IMR-90 (cell line): ENCODE measurements around the gene CNOT2. TPM values are rescaled to one million over a fixed set of nuclear protein-coding genes. Genes with fewer than 3 reads are reported as not detected.

ENCODE experiments used
- ATAC-seq: fragments of 200-7000 bp; cut with Tn5 transposase; 2 replicates; pipeline ENCODE4 v1.9.1; 2020; ENCODE audit warnings: low read depth, mild to moderate bottlenecking, moderate library complexity
- BruUV-seq: library from RNA; stranded (reverse); fragments of 400-500 nt; replicated peaks from 2 replicates; lab custom pipeline; 2021; lab: Mats Ljungman, UMichigan
- CTCF ChIA-PET: fragments of 300-600 bp; formaldehyde crosslinking; extraction: SDS; loops from one replicate; lab custom pipeline; 2021; ENCODE audit warnings: antibody characterized with exemption; lab: Yijun Ruan, JAX
- POLR2A ChIA-PET: fragments of 300-600 bp; sonication (Branson Sonifier 250); formaldehyde crosslinking; loops from one replicate; lab custom pipeline; 2022; ENCODE audit warnings: antibody characterized with exemption; ENCODE audit not compliant: unreplicated experiment; lab: Charles Lee
- DNase-seq: peaks from one replicate; pipeline ENCODE4 v3.0.0; 2013
- H2AFZ ChIP-seq: replicated peaks from 2 replicates; pipeline ENCODE3; 2013; ENCODE audit warnings: low read length, mild to moderate bottlenecking; ENCODE audit not compliant: poor library complexity
- H2AK5ac ChIP-seq: 2 replicates; pipeline ENCODE4 v1.6.1; 2013; ENCODE audit warnings: low read depth, low read length, inconsistent platforms
- H2AK9ac ChIP-seq: replicated peaks from 2 replicates; pipeline ENCODE3; 2013; ENCODE audit warnings: mild to moderate bottlenecking, low read depth, low read length, moderate library complexity; ENCODE audit not compliant: poor library complexity
- H2BK120ac ChIP-seq: 2 replicates; pipeline ENCODE4 v1.6.1; 2013; ENCODE audit warnings: low read depth, low read length, inconsistent platforms
- H2BK15ac ChIP-seq: 3 replicates; pipeline ENCODE4 v1.6.1; 2013; ENCODE audit warnings: low read depth, low read length, inconsistent platforms
- H2BK20ac ChIP-seq: 2 replicates; pipeline ENCODE4 v1.6.1; 2013; ENCODE audit warnings: low read depth, mild to moderate bottlenecking, inconsistent platforms, low read length, moderate library complexity
- H2BK5ac ChIP-seq: 2 replicates; pipeline ENCODE4 v1.6.1; 2013; ENCODE audit warnings: mild to moderate bottlenecking, low read depth, low read length, inconsistent platforms; ENCODE audit not compliant: poor library complexity, severe bottlenecking
- H3K14ac ChIP-seq: replicated peaks from 2 replicates; pipeline ENCODE4 v1.6.1; 2013; ENCODE audit warnings: low read depth, low read length, inconsistent platforms
- H3K18ac ChIP-seq: 2 replicates; pipeline ENCODE4 v1.6.1; 2013; ENCODE audit warnings: low read depth, low read length, control low read depth
- H3K23ac ChIP-seq: 2 replicates; pipeline ENCODE4 v1.6.1; 2013; ENCODE audit warnings: low read depth, low read length, inconsistent platforms
- H3K27ac ChIP-seq: 2 replicates; pipeline ENCODE4 v1.5.1; 2013; ENCODE audit warnings: mild to moderate bottlenecking, control low read depth, low read length; ENCODE audit not compliant: insufficient read depth
- H3K27me3 ChIP-seq: 2 replicates; pipeline ENCODE4 v1.6.1; 2013; ENCODE audit warnings: low read length; ENCODE audit not compliant: control insufficient read depth, insufficient read depth
- H3K36me3 ChIP-seq: 2 replicates; pipeline ENCODE4 v1.6.1; 2013; ENCODE audit warnings: low read length, mixed read lengths; ENCODE audit not compliant: control insufficient read depth, insufficient read depth
- H3K4ac ChIP-seq: 2 replicates; pipeline ENCODE4 v1.6.1; 2013; ENCODE audit warnings: low read depth, low read length, inconsistent platforms
- H3K4me1 ChIP-seq: 2 replicates; pipeline ENCODE4 v1.6.1; 2013; ENCODE audit warnings: low read length, mixed read lengths; ENCODE audit not compliant: control insufficient read depth, insufficient read depth
- H3K4me2 ChIP-seq: 2 replicates; pipeline ENCODE4 v1.6.1; 2013; ENCODE audit warnings: low read depth, mild to moderate bottlenecking, control low read depth, low read length, moderate library complexity
- H3K4me3 ChIP-seq: 2 replicates; pipeline ENCODE4 v1.5.1; 2013; ENCODE audit warnings: low read depth, mild to moderate bottlenecking, control low read depth, low read length, moderate library complexity; ENCODE audit not compliant: insufficient read depth
- H3K56ac ChIP-seq: 2 replicates; pipeline ENCODE4 v1.6.1; 2013; ENCODE audit warnings: low read length, inconsistent platforms; ENCODE audit not compliant: insufficient read depth; ENCODE audit errors: extremely low read depth
- H3K79me1 ChIP-seq, 2 experiments: 2 replicates each; pipeline ENCODE4 v1.6.1; 2013; ENCODE audit warnings: low read length in 2 of 2, inconsistent platforms in 1 of 2, low read depth in 1 of 2
- H3K9ac ChIP-seq: 2 replicates; pipeline ENCODE4 v1.6.1; 2013; ENCODE audit warnings: low read depth, low read length, control low read depth
- H3K9me1 ChIP-seq: 2 replicates; pipeline ENCODE4 v1.6.1; 2013; ENCODE audit warnings: low read length, inconsistent platforms; ENCODE audit not compliant: insufficient read depth
- H3K9me3 ChIP-seq: 2 replicates; pipeline ENCODE4 v1.6.1; 2013; ENCODE audit warnings: low read length; ENCODE audit not compliant: control insufficient read depth, insufficient read depth
- H4K20me1 ChIP-seq: 2 replicates; pipeline ENCODE4 v1.6.1; 2013; ENCODE audit warnings: low read length, inconsistent platforms; ENCODE audit not compliant: insufficient read depth
- H4K5ac ChIP-seq: 2 replicates; pipeline ENCODE4 v1.6.1; 2013; ENCODE audit warnings: mild to moderate bottlenecking, low read depth, low read length, control low read depth
- H4K8ac ChIP-seq, 2 experiments: 2 replicates each; pipeline ENCODE4 v1.6.1; 2013; ENCODE audit warnings: low read depth in 2 of 2, low read length in 2 of 2, control low read depth in 1 of 2, inconsistent platforms in 1 of 2
- H4K91ac ChIP-seq: 2 replicates; pipeline ENCODE4 v1.6.1; 2013; ENCODE audit warnings: low read depth, low read length, inconsistent platforms; ENCODE audit not compliant: insufficient read depth
- BHLHE40 ChIP-seq: fragments of 150-350 bp; IDR thresholded peaks from 2 replicates; pipeline ENCODE4 v1.6.1; 2016; ENCODE audit warnings: mild to moderate bottlenecking, low read depth, low read length
- CEBPB ChIP-seq: IDR thresholded peaks from 2 replicates; pipeline ENCODE4 v1.6.1; 2012; ENCODE audit warnings: low read depth, low read length, improper control_type of control experiment
- CHD1 ChIP-seq: IDR thresholded peaks from 2 replicates; pipeline ENCODE4 v1.6.1; 2012; ENCODE audit warnings: low read depth, low read length, improper control_type of control experiment
- CTCF ChIP-seq: conservative IDR thresholded peaks from 2 replicates; pipeline ENCODE4 v1.5.1; 2012; ENCODE audit warnings: mild to moderate bottlenecking, low read depth, low read length, improper control_type of control experiment
- FOS ChIP-seq: fragments of 150-350 bp; IDR thresholded peaks from 2 replicates; pipeline ENCODE4 v1.6.1; 2016; ENCODE audit warnings: low read depth, low read length
- MAFK ChIP-seq: IDR thresholded peaks from 2 replicates; pipeline ENCODE4 v1.6.1; 2012; ENCODE audit warnings: low read depth, low read length, improper control_type of control experiment
- MAZ ChIP-seq: IDR thresholded peaks from 2 replicates; pipeline ENCODE4 v1.6.1; 2012; ENCODE audit warnings: low read depth, mild to moderate bottlenecking, low read length, improper control_type of control experiment, moderate library complexity, borderline replicate concordance
- MXI1 ChIP-seq: IDR thresholded peaks from 2 replicates; pipeline ENCODE4 v1.6.1; 2012; ENCODE audit warnings: low read depth, mild to moderate bottlenecking, low read length, moderate library complexity, borderline replicate concordance
- NFE2L2 ChIP-seq: fragments of 150-350 bp; IDR thresholded peaks from 2 replicates; pipeline ENCODE4 v1.6.1; 2016; ENCODE audit warnings: low read depth, mild to moderate bottlenecking, low read length
- POLR2A ChIP-seq: IDR thresholded peaks from 2 replicates; pipeline ENCODE4 v1.6.1; 2012; ENCODE audit warnings: mild to moderate bottlenecking, low read depth, low read length
- RAD21 ChIP-seq: IDR thresholded peaks from 2 replicates; pipeline ENCODE4 v1.6.1; 2012; ENCODE audit warnings: low read length, improper control_type of control experiment
- RCOR1 ChIP-seq: IDR thresholded peaks from 2 replicates; pipeline ENCODE4 v1.6.1; 2012; ENCODE audit warnings: mild to moderate bottlenecking, low read length, improper control_type of control experiment; ENCODE audit not compliant: insufficient replicate concordance
- RFX5 ChIP-seq: IDR thresholded peaks from 2 replicates; pipeline ENCODE4 v1.8.0; 2012; ENCODE audit warnings: low read depth, mild to moderate bottlenecking, low read length, moderate library complexity
- SMC3 ChIP-seq: fragments of 150-350 bp; IDR thresholded peaks from 2 replicates; pipeline ENCODE4 v1.6.1; 2016; ENCODE audit warnings: low read depth, mild to moderate bottlenecking, antibody characterized with exemption, low read length, moderate library complexity
- dilution Hi-C: fragments of 300-500 bp; cut with HindIII; formaldehyde crosslinking; loops from one replicate; pipeline ENCODE4 v1.14.3; 2018; ENCODE audit warnings: low sequenced_read_pairs; ENCODE audit not compliant: unreplicated experiment
- in situ Hi-C: fragments of 300-500 bp; cut with MboI; formaldehyde crosslinking; loops from 3 replicates; pipeline ENCODE4 v1.14.3; 2019; ENCODE audit warnings: low sequenced_read_pairs, inconsistent platforms, mixed read lengths
- intact Hi-C: fragments of 100-400 bp; cut with micrococcal nuclease; formaldehyde crosslinking; loops from 2 replicates; pipeline ENCODE4 v1.10.0; 2022
- polyA plus RNA-seq, 3 experiments: library from polyadenylated mRNA; depleted of rRNA; stranded (reverse); fragments of >200 nt; gene quantifications; 2 replicates each; pipeline ENCODE4 v1.2.3, GENCODE V29; 2012; ENCODE audit warnings: low replicate concordance in 1 of 3
- total RNA-seq: library from RNA; depleted of rRNA; stranded (reverse); fragments of >200 nt; gene quantifications from 2 replicates; pipeline ENCODE4 v1.2.3, GENCODE V29; 2012
- TF ChIP-seq, protein P1 (sequence below): fragments of 150-350 bp; IDR thresholded peaks from 2 replicates; pipeline ENCODE4 v1.6.1; 2017; ENCODE audit warnings: mild to moderate bottlenecking, antibody characterized with exemption, low read length, low read depth
- TF ChIP-seq, protein P2 (sequence below): fragments of 150-350 bp; IDR thresholded peaks from 2 replicates; pipeline ENCODE4 v1.6.1; 2016; ENCODE audit warnings: low read depth, mild to moderate bottlenecking, low read length, moderate library complexity, borderline replicate concordance

CNOT2 gene
- total and polyA plus RNA-seq, 2 of the 4 experiments (the other 2 are of a cell fraction), result 63.4 to 159 TPM

- intact Hi-C loops, result no loop called here
- H3K4me2 ChIP-seq, result no peak overlapping the region
- in situ Hi-C loops, result no loop called here
- dilution Hi-C loops, result no loop called here
- DNase-seq (no peak), ATAC-seq (no peak)
- no peak overlapping the region for H4K5ac ChIP-seq
- TF ChIP-seq CEBPB (no peak), RFX5 (no peak), MAZ (no peak), FOS (no peak), RAD21 (no peak), SMC3 (no peak), MXI1 (no peak), CTCF (no peak), RCOR1 (no peak), NFE2L2 (no peak), CHD1 (no peak), POLR2A (no peak), MAFK (no peak), BHLHE40 (no peak)
- TF ChIP-seq, protein P1, sequence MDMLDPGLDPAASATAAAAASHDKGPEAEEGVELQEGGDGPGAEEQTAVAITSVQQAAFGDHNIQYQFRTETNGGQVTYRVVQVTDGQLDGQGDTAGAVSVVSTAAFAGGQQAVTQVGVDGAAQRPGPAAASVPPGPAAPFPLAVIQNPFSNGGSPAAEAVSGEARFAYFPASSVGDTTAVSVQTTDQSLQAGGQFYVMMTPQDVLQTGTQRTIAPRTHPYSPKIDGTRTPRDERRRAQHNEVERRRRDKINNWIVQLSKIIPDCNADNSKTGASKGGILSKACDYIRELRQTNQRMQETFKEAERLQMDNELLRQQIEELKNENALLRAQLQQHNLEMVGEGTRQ, result no peak
- TF ChIP-seq, protein P2, sequence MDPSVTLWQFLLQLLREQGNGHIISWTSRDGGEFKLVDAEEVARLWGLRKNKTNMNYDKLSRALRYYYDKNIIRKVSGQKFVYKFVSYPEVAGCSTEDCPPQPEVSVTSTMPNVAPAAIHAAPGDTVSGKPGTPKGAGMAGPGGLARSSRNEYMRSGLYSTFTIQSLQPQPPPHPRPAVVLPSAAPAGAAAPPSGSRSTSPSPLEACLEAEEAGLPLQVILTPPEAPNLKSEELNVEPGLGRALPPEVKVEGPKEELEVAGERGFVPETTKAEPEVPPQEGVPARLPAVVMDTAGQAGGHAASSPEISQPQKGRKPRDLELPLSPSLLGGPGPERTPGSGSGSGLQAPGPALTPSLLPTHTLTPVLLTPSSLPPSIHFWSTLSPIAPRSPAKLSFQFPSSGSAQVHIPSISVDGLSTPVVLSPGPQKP, result no peak
- H3K4me1 ChIP-seq, result no peaks in the 10 kb centered on the region
- no peak overlapping the region for H2AK9ac ChIP-seq
- no peak overlapping the region for H3K56ac ChIP-seq
- H3K9me1 ChIP-seq, result peaks cover 3% of the 10 kb centered on the region; the same call in 1 of the 2 replicates
- no peak overlapping the region for H3K27ac ChIP-seq
- BruUV-seq, result no TSS peak
- no peaks in the 10 kb centered on the region for H3K9me3 ChIP-seq
- ChIA-PET POLR2A (no interaction called here), CTCF (interaction anchor here (1.3 kb wide), 1 partner anchor 10 kb away, joined by 4 read pairs; no protein-coding TSS in a partner anchor)
- H4K20me1 ChIP-seq, result peaks cover 5% of the 10 kb centered on the region; the same call in 1 of the 2 replicates
- no peak overlapping the region for H3K14ac ChIP-seq
- H3K4me3 ChIP-seq, result no peak overlapping the region
- H2AFZ ChIP-seq, result no peak overlapping the region
- H3K27me3 ChIP-seq, result no peaks in the 10 kb centered on the region
- no peak overlapping the region for H2BK15ac ChIP-seq
- H3K79me1 ChIP-seq, result peaks cover 9 to 17% of the 10 kb centered on the region in 2 experiments; a peak in 2 of 4 replicates
- H3K36me3 ChIP-seq, result peaks cover 1% of the 10 kb centered on the region; the same call in 1 of the 2 replicates
- no peak overlapping the region for H2BK20ac ChIP-seq
- H2BK5ac ChIP-seq, result no peak overlapping the region
- H3K18ac ChIP-seq, result no peak overlapping the region
- H3K23ac ChIP-seq, result no peak overlapping the region
- H2AK5ac ChIP-seq, result no peak overlapping the region
- H4K8ac ChIP-seq, result no peak overlapping the region
- no peak overlapping the region for H2BK120ac ChIP-seq
- no peak overlapping the region for H3K9ac ChIP-seq
- H3K4ac ChIP-seq, result no peak overlapping the region
- no peak overlapping the region for H4K91ac ChIP-seq
These were observed 70.9 kb downstream of the CNOT2 start for GRCh38 chr12:70314145-70314544.
